SJSA1 (cell line): ENCODE data around the gene RPP40. TPM values are rescaled to one million over a fixed set of nuclear protein-coding genes. Genes with fewer than 3 reads are reported as not detected.
"Not testable (repeated sequence)": the region's sequence is repeated elsewhere in the genome, so short reads cannot be mapped to it uniquely, and the experiment has no call there.

Source experiments
- DNase-seq, 2 experiments: peaks; one replicate each; pipeline ENCODE4 v3.0.0-alpha.2; 2015 to 2020; ENCODE audit warnings: low spot score in 2 of 2, low read depth in 1 of 2
- H3K27ac ChIP-seq: fragments of 250-450 bp; sonication (Bioruptor Pico); 2 replicates; pipeline ENCODE4 v1.5.1; 2020; ENCODE audit warnings: mild to moderate bottlenecking, moderate library complexity
- H3K27me3 ChIP-seq: fragments of 250-450 bp; sonication (Bioruptor Pico); replicated peaks from 2 replicates; pipeline ENCODE4 v1.5.1; 2020; ENCODE audit warnings: mild to moderate bottlenecking, moderate library complexity
- H3K36me3 ChIP-seq: fragments of 250-450 bp; sonication (Bioruptor Pico); 2 replicates; pipeline ENCODE4 v1.5.1; 2020; ENCODE audit warnings: mild to moderate bottlenecking
- H3K4me1 ChIP-seq: fragments of 250-450 bp; sonication (Bioruptor Pico); replicated peaks from 2 replicates; pipeline ENCODE4 v1.6.1; 2021; ENCODE audit warnings: mild to moderate bottlenecking
- H3K4me3 ChIP-seq: fragments of 250-450 bp; sonication (Bioruptor Pico); 2 replicates; pipeline ENCODE4 v1.5.1; 2020; ENCODE audit warnings: mild to moderate bottlenecking
- H3K9me3 ChIP-seq: fragments of 250-450 bp; sonication (Bioruptor Pico); replicated peaks from 2 replicates; pipeline ENCODE4 v1.5.1; 2020; ENCODE audit warnings: mild to moderate bottlenecking
- total RNA-seq: library from RNA; depleted of rRNA; stranded (reverse); fragments of >200 nt; shearing (Covaris generic); gene quantifications from 2 replicates; pipeline ENCODE4 v1.2.3, GENCODE V29; 2014; rRNA removed

The RPP40 gene
- total RNA-seq = 8.7 and 17.5 TPM in 2 replicates

DNA sequence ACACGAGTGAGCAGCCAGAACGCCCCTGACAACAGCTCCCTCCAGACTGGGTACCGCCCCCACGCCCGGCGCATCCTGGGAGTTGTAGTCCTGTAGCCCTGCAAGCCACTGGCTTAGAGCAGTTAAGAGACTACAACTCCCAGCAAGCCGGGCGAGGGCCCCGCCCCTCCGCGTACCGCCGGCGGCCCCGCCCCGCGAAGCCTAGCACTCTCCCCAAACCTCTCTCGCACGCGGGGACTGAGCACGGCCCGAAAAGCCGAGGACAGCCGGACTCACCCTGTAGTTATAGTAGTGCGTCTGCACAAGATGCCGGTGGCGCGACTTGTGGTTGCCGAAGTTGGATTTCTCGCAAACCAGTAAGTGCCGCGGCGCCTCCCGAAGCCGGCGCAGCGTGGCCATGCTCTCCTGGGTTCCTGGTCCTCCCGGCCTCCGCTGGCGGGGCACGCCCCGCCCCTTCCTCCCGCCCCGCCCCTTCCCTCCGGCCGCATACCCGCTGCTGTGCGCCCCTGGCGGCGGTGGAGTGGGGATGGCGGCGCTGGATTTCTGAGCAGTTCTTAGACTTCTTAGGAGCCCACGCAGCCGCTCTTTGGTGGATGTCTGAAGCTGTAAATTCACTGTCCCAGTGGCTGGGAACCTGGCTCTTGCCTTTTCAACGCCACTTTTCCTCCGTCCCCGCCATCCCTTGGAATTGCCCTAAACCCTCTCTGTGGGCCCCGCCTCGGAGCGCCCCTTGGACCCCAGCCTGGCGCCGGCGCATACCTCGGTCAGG, at the start of gene RPP40:
TSS of gene RPP40 (minus strand) at position 434 of the 769 bp plus-strand sequence. CDS start at position 399, 35 bp downstream.
- H3K36me3 ChIP-seq = peaks cover 9% of the 10 kb centered on the region; the same call in 1 of the 2 replicates
- no peaks in the 10 kb centered on the region for H3K9me3 ChIP-seq
- peak; percentile 98 for DNase-seq
- H3K27ac ChIP-seq = peak within 1 kb of the TSS; percentile 82
- H3K4me3 ChIP-seq = peak within 1 kb of the TSS; percentile 61
- peaks cover 6% of the 10 kb centered on the region for H3K4me1 ChIP-seq
- no peaks in the 10 kb centered on the region for H3K27me3 ChIP-seq

DNA sequence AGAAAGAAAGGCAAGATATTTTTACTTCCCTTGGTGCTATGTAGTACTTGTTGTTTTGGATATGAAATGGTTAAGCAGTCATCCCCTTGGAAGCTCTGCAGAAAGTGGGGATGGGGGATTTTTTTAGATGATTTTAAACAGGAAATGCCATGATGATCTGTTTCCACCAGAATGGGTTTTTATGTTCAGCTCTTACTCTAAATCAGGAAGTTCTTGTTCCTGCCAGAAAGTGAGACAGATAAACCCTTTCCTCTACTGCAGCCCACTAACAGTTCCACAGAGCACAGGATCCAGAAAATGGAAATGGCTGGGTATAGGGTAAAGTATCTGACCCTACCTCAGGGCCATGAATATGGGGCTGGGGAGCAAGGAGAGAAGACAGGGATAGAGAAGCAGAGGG, 49.2 kb upstream of the RPP40 start:
- H3K27me3 ChIP-seq = no peaks in the 10 kb centered on the region
- H3K27ac ChIP-seq = no peak overlapping the region
- 0 out of 2 replicates have a peak, but pooled peaks cover 9% of the 10 kb centered on the region for H3K9me3 ChIP-seq
- no peaks in the 10 kb centered on the region for H3K4me1 ChIP-seq
- H3K4me3 ChIP-seq = no peak overlapping the region
- no peaks in the 10 kb centered on the region for H3K36me3 ChIP-seq
- DNase-seq = no peak

GRCh38 chr6:5051394-5051793, 47.6 kb upstream of the RPP40 start:
- no peaks in the 10 kb centered on the region for H3K36me3 ChIP-seq
- 0 out of 2 replicates have a peak, but pooled peaks cover 9% of the 10 kb centered on the region for H3K9me3 ChIP-seq
- no peak overlapping the region for H3K4me3 ChIP-seq
- H3K27ac ChIP-seq = no peak overlapping the region
- no peak for DNase-seq
- H3K27me3 ChIP-seq = no peaks in the 10 kb centered on the region
- no peaks in the 10 kb centered on the region for H3K4me1 ChIP-seq

DNA sequence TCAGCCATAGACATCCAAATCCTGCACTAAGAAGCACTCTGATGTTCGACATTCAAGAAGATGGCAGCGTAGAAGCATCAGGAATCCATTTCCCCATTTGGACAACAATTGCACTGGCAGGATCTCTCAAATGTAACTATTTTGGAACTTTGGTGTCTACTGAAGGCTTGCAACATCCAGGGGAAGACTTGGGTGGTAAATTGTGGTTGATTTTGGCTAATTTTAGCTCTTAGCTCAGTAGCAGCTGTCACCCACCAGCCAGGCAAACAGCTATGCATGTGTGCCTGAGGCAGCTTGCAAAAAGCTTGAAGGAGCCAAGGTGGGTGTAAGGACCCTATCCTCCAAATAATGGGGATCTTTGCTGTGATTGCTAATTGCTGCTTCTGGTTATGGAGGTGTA, 46.2 kb upstream of the RPP40 start:
- no peak overlapping the region for H3K27ac ChIP-seq
- no peak overlapping the region for H3K4me3 ChIP-seq
- no peak for DNase-seq

DNA sequence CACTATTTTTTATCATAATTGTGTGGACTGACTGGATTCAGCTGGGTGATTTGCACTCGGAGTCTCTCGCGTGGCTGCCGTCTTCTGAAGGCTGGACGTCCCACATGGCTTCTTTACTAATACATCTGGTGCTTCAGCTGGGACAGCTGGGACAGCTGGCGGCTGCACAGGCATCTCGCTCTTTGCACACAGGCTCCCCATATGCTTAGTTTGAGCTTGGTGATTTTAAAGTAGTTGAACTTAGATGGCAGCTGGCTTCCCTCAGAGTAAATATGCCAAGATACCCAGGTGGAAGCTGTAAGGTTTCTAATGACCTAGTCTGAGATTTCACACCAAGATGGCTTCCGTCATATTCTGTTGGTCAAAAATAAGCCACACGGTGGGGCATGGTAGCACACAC, 42.6 kb upstream of the RPP40 start:
- H3K9me3 ChIP-seq = 0 out of 2 replicates have a peak, but pooled peaks cover 7% of the 10 kb centered on the region
- no peak overlapping the region for H3K27ac ChIP-seq
- no peaks in the 10 kb centered on the region for H3K36me3 ChIP-seq
- H3K27me3 ChIP-seq = no peaks in the 10 kb centered on the region
- peaks cover 9% of the 10 kb centered on the region for H3K4me1 ChIP-seq
- H3K4me3 ChIP-seq = no peak overlapping the region
- no peak for DNase-seq

More for the DNA sequence above, 46.2 kb upstream of the RPP40 start:
- Histone ChIP-seq H3K36me3 (no peaks in the 10 kb centered on the region), H3K9me3 (0 out of 2 replicates have a peak, but pooled peaks cover 9% of the 10 kb centered on the region), H3K4me1 (peaks cover 4% of the 10 kb centered on the region), H3K27me3 (no peaks in the 10 kb centered on the region)

DNA sequence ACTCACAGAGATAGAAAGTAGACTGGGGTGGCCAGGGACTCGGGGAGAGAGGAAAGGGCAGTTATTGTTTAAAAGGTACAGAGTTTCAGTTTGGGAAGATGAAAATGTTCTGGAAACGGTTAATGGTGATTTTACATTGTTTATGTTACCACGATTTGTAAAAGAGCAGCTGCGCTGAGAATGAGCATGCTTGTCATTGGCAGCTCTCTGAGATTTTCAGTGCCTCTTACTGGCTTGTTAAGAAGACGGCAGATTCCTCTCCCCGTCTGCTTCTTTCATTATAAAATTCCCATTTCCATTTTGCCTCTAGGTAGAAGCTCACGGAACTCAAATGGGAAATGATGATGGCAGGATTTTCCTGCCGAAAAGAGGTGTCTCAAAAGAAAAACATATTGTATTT, 41.6 kb upstream of the RPP40 start:
- no peak for DNase-seq
- no peaks in the 10 kb centered on the region for H3K27me3 ChIP-seq
- peak overlapping the region; percentile 47; the same call in 1 of the 2 replicates for H3K27ac ChIP-seq
- 0 out of 2 replicates have a peak, but pooled peaks cover under 1% of the 10 kb centered on the region for H3K9me3 ChIP-seq
- H3K4me1 ChIP-seq = peaks cover 9% of the 10 kb centered on the region
- no peaks in the 10 kb centered on the region for H3K36me3 ChIP-seq
- no peak overlapping the region for H3K4me3 ChIP-seq

DNA sequence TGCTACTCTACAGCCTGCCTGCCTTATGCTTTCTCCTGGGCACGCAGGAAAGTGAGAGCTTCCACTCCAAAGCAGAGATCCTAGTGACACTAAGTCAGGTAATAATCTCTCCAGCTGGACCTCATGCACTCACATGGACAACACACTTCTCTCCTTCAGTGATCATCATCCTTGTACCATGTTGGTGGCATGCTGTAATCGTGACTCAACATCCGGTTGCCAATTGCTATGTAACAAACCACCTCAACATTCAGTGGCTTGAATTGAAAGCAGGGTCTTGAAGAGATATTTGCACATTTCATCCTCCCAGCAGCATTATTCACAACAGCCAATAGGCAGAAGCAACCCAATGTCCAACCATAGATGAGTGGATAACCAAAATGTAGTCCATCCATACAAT, 41.0 kb upstream of the RPP40 start:
- Histone ChIP-seq H3K27ac (peak overlapping the region; percentile 47; the same call in 1 of the 2 replicates), H3K4me3 (no peak overlapping the region), H3K27me3 (no peaks in the 10 kb centered on the region), H3K36me3 (no peaks in the 10 kb centered on the region), H3K9me3 (no peaks in the 10 kb centered on the region), H3K4me1 (peaks cover 9% of the 10 kb centered on the region)
- DNase-seq = peak in 1 of 2 experiments; percentile 12

DNA sequence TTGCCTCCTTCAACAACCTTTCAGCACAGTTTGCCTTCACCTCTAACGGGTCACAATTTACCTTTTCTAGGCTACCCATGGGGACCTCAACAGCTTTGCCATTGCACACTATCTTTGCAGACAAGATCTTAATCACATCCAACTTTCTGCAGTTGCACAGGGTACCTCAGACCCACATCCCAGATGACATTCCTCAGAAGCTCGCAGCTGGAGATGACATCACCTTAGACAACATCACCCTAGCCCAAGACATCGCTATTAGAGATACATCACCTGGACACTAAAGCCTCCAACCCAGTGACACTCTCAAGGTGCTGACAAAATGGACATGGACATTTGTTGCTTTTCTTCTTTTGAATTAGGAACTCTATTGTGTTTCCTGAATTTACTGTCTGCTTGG, 38.6 kb upstream of the RPP40 start:
- no peak for DNase-seq
- H3K4me1 ChIP-seq = peaks cover 9% of the 10 kb centered on the region
- H3K36me3 ChIP-seq = no peaks in the 10 kb centered on the region
- H3K27ac ChIP-seq = no peak overlapping the region
- H3K9me3 ChIP-seq = no peaks in the 10 kb centered on the region
- no peaks in the 10 kb centered on the region for H3K27me3 ChIP-seq
- H3K4me3 ChIP-seq = no peak overlapping the region

DNA sequence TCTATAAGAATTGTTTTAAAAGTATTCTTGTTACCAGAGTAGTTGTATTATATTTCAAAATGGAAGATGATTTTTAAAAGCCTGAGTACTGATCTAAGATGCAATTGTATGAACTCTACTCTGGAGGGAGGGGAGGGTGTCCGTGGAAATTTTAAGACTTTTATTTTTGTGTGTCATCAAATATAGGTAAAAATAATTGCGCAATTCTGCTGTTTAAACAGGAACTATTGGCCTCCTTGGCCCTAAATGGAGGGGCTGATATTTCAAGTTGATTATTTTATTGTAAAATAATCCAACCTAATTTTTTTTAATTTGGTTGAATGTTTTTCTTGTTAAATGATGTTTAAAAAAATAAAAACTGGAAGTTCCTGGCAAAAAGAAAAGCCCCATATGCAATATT, 38.1 kb upstream of the RPP40 start:
- H3K36me3 ChIP-seq = no peaks in the 10 kb centered on the region
- H3K9me3 ChIP-seq = no peaks in the 10 kb centered on the region
- no peak overlapping the region for H3K27ac ChIP-seq
- DNase-seq = no peak
- H3K4me3 ChIP-seq = no peak overlapping the region
- H3K27me3 ChIP-seq = no peaks in the 10 kb centered on the region
- H3K4me1 ChIP-seq = peaks cover 9% of the 10 kb centered on the region

GRCh38 chr6:5036269-5036668, 32.4 kb upstream of the RPP40 start:
- DNase-seq = no peak
- Histone ChIP-seq H3K4me1 (no peaks in the 10 kb centered on the region), H3K27ac (no peak overlapping the region), H3K27me3 (no peaks in the 10 kb centered on the region), H3K9me3 (no peaks in the 10 kb centered on the region), H3K4me3 (no peak overlapping the region), H3K36me3 (no peaks in the 10 kb centered on the region)

DNA sequence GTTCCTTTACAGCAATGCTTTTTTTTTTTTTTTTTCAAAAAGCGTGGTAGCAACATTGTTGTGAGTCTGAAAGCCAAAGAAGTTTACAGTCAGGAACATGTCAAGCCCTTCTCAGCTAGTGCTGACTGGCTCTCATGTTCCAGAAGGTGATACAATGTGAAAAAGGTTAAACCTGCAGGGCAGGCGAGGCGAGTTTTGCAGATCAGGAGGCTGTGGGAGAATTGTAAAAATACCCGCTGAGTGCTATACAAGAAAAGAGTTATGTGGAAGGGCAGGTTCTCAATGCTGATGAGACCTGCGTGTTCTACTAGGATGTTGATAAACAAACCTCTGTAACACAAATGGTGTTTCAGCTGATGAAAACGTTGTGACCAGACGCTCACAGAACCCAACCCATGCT, 30.9 kb upstream of the RPP40 start:
- H3K27me3 ChIP-seq = no peaks in the 10 kb centered on the region
- no peaks in the 10 kb centered on the region for H3K4me1 ChIP-seq
- no peak overlapping the region for H3K27ac ChIP-seq
- H3K9me3 ChIP-seq = no peaks in the 10 kb centered on the region
- no peak for DNase-seq
- no peak overlapping the region for H3K4me3 ChIP-seq
- H3K36me3 ChIP-seq = no peaks in the 10 kb centered on the region

DNA sequence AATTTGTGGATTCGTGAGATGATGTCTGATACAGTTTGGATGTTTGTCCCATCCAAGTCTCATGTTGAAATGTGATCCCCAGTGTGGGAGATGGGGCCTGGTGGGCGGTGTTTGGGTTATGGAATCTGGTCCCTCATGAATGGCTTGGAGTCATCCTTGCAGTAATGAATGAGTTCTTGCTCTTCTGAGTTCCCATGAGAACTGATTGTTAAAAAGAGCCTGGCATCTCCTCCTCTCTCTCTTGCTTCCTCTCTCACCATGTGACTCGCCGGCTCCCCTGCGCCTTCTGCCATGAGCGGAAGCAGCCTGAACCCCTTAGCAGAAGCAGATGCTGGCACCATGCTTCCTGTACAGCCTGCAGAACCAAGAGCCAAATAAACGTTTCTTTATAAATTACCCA, 30.5 kb upstream of the RPP40 start:
- Histone ChIP-seq H3K4me1 (no peaks in the 10 kb centered on the region), H3K9me3 (no peaks in the 10 kb centered on the region), H3K4me3 (no peak overlapping the region), H3K36me3 (no peaks in the 10 kb centered on the region), H3K27ac (no peak overlapping the region), H3K27me3 (no peaks in the 10 kb centered on the region)
- no peak for DNase-seq

GRCh38 chr6:5033214-5033904, 29.5 kb upstream of the RPP40 start:
- H3K36me3 ChIP-seq, H3K4me3 ChIP-seq, H3K4me1 ChIP-seq, H3K27ac ChIP-seq, H3K9me3 ChIP-seq, H3K27me3 ChIP-seq, DNase-seq: not testable (repeated sequence)

- H3K36me3 ChIP-seq, H3K27me3 ChIP-seq, H3K27ac ChIP-seq, H3K4me3 ChIP-seq, H3K9me3 ChIP-seq, DNase-seq, H3K4me1 ChIP-seq: not testable (repeated sequence)
Measured at GRCh38 chr6:5032706-5033105, 28.9 kb upstream of the RPP40 start.
